ENCODE measurements around the gene ASTN2.

Gene ASTN2

GRCh38 chr9:116724123-116724522 is 690.7 kb downstream of the ASTN2 start:
- DNase-seq, result no peak

- no peak for DNase-seq
These were observed 692.9 kb downstream of the ASTN2 start for GRCh38 chr9:116721944-116722343.

- no peak for DNase-seq
These were observed 693.4 kb downstream of the ASTN2 start for GRCh38 chr9:116721411-116721810.

- DNase-seq, result no peak
These were observed 694.7 kb downstream of the ASTN2 start for GRCh38 chr9:116720111-116720510.

- no peak for DNase-seq
These were observed 696.7 kb downstream of the ASTN2 start for GRCh38 chr9:116718111-116718510.

- peak; percentile 66 for DNase-seq
These were observed 697.7 kb downstream of the ASTN2 start for GRCh38 chr9:116717150-116717549.

GRCh38 chr9:116716438-116716837 is 698.4 kb downstream of the ASTN2 start:
- peak; percentile 53 for DNase-seq

GRCh38 chr9:116715751-116716150 is 699.1 kb downstream of the ASTN2 start:
- no peak for DNase-seq

GRCh38 chr9:116713271-116713670 is 701.6 kb downstream of the ASTN2 start:
- DNase-seq, result no peak

GRCh38 chr9:116712781-116713180 is 702.1 kb downstream of the ASTN2 start:
- DNase-seq, result no peak

- no peak for DNase-seq
These were observed 708.3 kb downstream of the ASTN2 start for GRCh38 chr9:116706310-116707290.

GRCh38 chr9:116705531-116705930 is 709.3 kb downstream of the ASTN2 start:
- DNase-seq, result no peak

GRCh38 chr9:116704470-116704869 is 710.4 kb downstream of the ASTN2 start:
- no peak for DNase-seq

- DNase-seq, result no peak
These were observed 711.2 kb downstream of the ASTN2 start for GRCh38 chr9:116703634-116704033.

- DNase-seq, result peak; percentile 29
These were observed 712.8 kb downstream of the ASTN2 start for GRCh38 chr9:116701940-116702642.

GRCh38 chr9:116700882-116701865 is 713.7 kb downstream of the ASTN2 start:
- no peak for DNase-seq

GRCh38 chr9:116700279-116700678 is 714.6 kb downstream of the ASTN2 start:
- no peak for DNase-seq

- DNase-seq, result no peak
These were observed 717.0 kb downstream of the ASTN2 start for GRCh38 chr9:116697887-116698286.

GRCh38 chr9:116697362-116697761 is 717.5 kb downstream of the ASTN2 start:
- DNase-seq, result peak; percentile 96

- DNase-seq, result peak; percentile 18
These were observed 719.4 kb downstream of the ASTN2 start for GRCh38 chr9:116695438-116695837.

- peak; percentile 48 for DNase-seq
These were observed 720.0 kb downstream of the ASTN2 start for GRCh38 chr9:116694785-116695291.

- DNase-seq, result peak; percentile 53
These were observed 721.6 kb downstream of the ASTN2 start for GRCh38 chr9:116693233-116693731.

Data from fibroblast of skin of back (primary cell).